Measurements from ENCODE around the gene DDX20.
A peak's percentile ranks its signal among the peaks of the same experiment; 100 is the strongest.
"Not testable (repeated sequence)": the region's sequence is repeated elsewhere in the genome, so short reads cannot be mapped to it uniquely, and the experiment has no call there.

DDX20 gene

DNA sequence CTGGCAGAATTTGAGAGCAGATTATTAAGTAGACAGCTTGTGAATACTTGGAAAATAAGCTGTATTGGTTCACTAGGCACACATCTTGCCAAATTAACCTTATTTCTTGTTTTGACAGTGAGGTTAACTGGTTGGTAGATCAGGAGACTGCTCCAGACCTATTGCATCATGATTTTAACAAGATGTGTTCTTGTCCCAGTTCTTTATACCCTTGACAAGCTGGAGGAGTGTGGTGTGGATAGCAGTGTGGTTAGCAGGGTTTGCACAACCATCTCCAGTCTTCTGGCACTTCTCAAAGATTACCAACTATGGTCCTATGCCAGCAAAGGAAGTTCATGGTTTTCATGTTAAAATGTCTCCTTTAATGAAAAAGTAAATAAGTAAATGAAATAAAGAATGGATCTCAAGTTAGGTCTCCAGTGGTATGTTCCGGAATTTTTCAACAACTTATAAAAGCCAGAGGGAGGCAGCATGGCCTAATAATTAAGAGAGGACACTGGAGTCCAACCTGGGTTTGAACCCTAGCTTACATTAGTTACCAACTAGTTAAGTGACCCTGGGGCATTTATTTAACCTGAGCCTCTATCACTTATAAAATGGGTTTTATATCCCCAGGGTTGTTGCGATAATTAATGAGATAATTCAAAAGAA, 34.1 kb downstream of the DDX20 start:
- peak; percentile 51 for DNase-seq (ENCODE audit: low read depth)

DNA sequence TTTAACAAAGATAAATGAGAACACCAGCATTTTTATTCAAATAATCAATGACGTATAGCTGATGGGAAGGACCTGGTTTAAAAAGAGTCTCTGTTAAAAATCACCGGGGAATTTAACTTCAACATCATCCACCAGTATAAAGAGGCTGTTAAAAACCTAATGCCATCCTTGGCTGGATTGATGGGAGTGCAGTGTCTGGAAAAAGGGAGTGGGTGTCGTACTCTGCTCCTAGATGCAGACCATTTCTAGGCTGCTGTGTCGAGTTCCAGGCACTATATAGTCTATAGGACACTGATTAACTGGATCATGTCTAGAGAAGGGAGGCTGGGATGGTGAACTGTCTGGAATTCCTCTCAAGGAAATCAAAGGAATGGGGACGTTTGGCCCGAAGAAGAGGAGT, 36.1 kb downstream of the DDX20 start:
- DNase-seq (ENCODE audit: low read depth): no peak

DNA sequence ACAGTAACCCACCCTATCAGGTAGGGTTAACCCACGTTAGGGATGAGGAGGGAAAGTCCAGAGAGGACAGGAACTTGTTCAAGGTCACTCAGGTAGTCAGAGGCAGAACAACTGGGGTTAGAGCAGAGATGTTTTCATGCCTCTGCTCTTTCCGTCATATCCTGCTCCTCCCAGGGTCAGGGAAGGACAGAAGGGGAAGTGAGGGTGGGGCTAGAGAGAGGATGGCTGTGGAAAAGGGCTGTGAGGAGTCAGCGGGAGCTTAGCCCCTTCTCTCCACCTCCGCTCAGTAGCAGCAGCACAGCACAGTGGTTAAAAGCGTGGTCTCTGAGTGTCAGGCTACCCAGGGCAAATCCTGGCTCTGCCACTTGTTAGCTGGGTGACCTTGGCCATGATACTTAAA, 36.5 kb downstream of the DDX20 start:
- no peak for DNase-seq (ENCODE audit: low read depth)

DNA sequence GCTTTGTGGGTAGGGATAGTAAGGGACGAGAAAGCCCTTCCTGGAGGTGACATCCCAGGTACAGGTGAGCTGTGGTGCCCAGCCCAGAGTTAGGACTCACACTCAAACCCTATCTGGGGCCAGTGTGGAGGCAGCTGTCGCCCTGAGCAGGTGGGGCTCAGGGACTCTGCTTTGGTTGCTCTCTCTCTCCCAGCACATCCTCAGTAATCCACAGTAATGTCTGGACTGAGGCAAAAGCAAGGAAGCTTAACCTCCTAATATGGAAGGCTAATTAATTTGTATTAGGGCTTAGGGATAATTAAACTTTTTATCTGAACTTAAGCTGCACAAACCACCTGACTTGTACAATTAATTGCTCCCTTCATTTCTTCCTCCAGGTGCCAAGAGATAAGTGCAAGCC, 38.2 kb downstream of the DDX20 start:
- DNase-seq (ENCODE audit: low read depth): no peak

DNA sequence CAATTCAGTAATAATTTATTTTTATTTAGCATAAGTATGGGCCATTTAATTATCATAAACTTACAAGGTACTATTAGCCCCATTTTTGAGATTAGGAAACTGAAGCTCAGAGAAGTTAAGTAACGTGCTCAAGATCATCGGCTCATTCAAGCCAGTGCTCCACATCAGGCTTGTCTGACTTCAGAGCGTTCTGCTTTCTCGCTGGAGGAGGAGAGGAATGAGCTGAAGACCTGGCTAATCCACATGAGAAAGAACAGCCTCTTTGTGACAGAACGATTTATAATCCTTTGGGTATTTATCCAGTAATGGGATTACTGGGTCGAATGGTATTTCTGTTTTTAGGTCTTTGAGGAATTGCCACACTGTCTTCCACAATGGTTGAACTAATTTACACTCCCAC, 39.7 kb downstream of the DDX20 start:
- DNase-seq (ENCODE audit: low read depth): no peak

DNA sequence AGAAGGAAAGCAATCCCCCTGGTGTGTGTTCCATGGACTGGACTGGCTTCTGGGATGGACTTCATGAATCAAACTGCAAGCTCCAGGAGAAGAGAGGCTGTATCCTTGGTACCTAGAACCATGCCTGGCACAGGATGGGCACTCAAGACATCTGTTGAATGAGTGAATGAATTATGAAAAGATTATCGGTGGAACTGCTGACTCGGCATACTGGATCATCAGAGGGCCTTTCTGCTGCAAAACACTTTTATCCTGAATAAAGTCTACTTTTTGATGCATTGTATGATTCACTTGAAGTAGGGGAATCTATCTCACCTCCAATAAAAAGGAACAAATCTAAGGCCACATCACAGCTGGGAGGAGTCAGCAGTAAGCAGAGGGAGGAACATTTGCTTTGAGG, 42.9 kb downstream of the DDX20 start:
- DNase-seq (ENCODE audit: low read depth): no peak

DNA sequence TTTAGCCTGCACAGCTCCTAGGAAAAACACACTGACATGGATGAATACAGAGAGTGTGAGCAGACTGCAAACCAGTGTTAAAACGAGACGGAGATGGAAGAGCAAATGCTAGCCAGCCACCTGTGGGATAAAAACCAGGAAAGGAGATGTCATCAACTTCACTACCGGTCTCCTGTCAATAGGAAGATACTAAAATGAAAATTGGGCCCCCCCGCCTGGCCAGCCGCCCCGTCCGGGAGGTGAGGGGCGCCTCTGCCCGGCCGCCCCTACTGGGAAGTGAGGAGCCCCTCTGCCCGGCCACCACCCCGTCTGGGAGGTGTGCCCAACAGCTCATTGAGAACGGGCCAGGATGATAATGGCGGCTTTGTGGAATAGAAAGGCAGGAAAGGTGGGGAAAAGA, 44.0 kb downstream of the DDX20 start:
- DNase-seq (ENCODE audit: low read depth): not testable (repeated sequence)

DNA sequence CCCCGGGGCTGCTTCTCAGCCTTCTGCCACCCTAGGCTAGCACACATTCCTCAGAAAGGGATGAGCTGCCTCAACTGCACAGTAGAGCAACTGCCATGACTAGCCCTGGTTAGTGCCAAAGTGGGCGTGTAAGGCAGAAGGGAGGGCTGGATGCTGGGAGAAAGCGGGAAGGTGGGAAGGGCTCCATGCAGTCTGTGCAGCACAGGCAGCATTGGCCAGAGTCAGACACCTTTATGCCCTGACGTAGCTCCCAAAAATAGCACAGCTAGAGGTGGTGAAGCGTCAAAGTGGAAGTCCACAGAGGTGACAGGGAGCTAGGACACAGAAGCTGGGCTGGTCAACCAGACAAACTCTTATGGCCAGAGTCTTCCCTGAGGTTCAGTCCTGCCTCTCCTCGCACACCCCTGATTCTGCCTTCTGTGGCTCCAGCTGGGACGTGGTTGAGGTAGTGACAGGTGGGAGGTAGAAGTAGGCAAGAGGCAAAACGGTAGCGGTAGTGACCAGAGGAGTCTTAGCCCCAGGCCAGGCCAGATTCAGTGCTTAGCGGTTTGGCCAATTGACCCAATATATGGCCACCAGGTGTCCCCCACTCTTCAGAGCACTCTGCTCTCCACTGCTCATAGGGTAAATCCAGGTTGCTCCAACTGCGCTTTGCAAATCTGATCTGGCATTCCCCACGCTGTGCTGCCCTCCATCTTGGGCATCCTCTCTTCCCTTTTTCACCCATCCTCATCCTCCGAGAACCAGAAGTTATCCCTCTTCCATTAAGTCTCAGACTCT, 45.6 kb downstream of the DDX20 start:
- DNase-seq (ENCODE audit: low read depth): no peak

DNA sequence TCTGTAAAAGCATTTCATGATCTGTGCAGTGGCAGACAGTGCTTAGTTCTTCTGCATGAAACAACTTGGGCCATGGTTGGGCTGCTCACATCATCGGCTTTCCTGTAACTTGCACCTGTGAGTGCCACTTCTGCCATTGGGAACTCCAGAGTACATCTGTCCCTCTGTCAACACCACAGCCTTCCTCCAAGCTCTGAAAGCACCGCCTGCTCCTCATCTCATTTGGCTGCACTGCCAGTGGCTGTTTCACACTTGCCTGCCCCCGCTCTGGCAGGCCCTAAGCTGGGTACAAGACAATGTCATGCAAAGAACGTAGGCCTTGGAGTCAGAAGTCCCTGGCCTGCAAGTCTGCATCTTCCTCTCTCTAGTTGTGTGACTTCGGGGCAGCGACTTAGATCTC, 46.4 kb downstream of the DDX20 start:
- no peak for DNase-seq (ENCODE audit: low read depth)

DNA sequence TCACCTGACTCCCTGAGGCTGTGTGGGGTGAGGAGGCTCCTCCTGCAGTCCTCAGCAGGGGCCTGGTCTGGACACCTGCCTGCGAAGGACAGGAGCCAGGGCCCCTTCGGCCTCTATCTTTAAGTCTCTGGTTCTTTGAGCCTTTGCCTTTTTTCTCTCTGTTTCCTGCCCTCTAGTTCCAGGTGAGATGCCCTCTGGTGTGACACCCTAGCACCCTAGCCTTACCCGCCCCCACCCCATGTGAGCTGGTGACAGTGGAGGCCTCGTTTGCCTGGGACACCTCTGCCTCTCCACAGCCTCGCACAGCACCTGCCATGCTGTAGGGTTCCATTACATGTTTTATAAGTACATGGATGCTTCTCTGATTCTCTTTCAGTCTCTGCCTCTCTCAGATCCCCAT, 47.3 kb downstream of the DDX20 start:
- no peak for DNase-seq (ENCODE audit: low read depth)

DNA sequence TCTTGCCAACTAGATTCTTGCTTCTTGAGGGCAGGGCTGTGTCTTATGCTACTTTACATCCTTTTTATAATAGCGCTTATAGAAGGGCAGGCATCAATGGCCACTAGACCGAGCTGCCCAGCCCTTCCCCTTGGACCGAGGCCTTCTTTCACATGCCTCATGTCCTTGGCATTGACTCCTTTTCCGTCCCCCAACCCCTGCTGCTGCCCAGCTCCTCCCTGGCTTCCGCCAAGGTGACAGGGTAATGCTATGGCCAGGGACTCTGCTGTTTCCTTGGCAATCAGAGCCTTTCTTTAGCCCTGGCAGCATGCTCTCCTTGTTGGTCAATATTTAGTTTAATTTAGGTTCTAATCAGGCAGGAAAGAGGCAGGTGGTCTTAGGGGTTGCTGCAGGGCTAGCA, 48.2 kb downstream of the DDX20 start:
- no peak for DNase-seq (ENCODE audit: low read depth)

DNA sequence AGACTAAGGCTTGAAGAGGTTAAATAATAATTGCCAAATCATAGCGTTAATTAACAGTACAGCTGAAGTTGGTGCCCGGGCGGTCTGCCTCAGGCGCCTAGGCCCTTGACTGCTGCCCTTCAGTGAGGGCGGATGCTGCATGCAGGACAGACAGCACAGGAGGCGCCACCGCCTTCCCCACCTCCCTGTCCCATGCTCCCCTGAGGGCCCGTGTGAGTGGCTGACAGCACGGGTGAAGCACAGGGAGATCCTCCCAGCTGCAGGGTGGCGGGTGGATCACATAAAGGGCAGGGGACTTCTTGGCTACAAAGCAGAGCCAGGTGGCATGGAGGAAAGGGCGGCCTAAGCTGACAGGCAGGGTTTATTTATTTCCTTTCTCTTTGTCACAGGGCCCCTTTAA, 49.1 kb downstream of the DDX20 start:
- DNase-seq (ENCODE audit: low read depth): no peak

DNA sequence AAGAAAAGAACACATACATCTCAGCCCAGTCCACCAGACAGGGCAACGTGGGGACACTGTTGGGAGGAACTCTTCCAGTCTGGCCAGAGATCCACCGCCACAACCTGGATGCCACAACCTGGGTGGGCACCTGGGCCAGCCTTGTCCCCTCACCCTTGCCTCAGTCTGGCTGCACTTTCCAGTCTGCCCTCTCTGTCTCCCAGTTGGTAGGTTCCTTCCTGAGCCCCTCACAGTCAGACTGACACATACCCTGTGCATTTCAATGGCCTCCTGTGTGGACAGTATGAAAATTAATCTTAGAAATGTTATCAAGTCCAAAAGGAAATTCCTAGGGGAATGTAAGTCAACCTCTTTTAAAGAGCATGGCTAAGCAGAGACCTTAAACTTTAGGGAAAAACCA, 49.5 kb downstream of the DDX20 start:
- no peak for DNase-seq (ENCODE audit: low read depth)

DNA sequence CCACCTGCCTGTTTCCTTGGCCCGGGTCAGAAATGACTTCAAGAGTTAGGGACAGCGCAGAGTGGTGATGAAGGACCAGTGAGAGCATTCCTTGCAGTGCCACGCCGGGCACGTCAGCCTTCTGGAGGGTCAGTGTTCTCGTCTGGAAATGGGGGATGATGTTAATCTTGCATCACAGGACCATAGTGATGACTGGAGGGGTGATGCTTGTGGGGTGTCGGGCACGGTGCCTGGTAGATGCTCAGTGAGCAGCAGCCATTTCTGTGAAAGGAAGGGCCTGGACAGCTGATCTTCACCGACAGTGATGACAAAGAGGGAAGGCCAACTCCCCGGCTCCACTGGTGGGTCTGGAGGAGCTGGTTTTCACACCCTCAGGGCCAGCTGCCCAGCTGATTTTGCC, 56.2 kb downstream of the DDX20 start:
- DNase-seq (ENCODE audit: low read depth): no peak

DNA sequence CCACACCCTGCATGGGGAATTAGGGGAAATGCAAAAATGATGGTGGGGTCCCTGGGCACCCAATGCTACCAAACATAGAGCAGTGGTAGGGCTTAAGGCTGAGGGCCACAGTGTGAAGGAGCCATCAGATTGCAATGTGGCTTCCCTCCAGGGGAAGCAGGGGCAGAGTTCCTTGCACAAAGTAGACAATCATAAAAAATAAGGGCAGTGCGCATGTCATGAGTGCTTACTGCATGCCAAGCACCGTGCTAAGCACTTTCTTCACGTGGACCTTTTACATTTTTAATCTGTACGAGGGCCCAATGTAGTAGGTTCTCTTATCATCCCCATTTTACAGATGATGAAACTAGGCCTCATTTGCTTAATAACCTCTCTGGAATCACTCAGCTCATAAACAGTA, 56.6 kb downstream of the DDX20 start:
- no peak for DNase-seq (ENCODE audit: low read depth)

DNA sequence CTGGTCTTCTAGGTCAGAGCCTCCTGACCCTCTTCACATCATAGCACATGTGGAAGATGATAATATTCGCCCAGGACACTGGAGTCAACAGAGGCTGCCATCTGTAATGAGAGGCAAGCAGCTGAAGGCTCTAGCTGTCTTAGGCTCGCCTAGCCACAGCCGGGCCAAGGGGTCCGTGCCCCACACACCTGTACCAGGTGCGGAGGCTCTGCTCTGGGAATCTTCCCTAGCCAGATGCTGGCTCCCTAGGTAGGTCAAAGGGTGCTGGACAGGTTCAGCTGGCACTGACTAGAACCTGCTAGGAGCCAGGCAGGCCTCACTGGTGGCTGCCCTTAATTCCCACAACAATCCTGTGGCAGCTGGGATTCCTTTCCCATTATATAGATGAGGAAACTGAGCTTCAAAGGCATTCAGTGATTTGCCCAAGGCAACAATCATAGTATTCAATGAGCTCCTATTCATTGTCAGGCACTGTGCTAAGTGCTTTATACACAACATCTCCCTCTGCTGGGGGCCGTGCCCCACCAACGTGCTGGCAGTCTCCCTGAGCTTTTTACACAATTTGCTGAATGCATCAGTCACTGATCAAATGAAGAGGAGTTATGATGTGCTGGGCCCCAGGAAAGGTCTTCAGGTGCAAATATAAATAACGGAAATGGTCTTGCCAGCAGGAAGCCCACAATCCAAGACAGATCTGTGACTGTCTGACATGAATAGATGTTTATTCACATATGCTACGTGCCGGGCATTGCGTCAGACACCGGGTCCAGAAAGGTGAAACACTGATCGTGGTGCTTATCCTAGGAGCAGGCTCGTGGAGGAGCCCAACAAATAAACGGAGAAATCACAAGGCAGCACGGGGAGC, 58.0 kb downstream of the DDX20 start:
- no peak for DNase-seq (ENCODE audit: low read depth)

DNA sequence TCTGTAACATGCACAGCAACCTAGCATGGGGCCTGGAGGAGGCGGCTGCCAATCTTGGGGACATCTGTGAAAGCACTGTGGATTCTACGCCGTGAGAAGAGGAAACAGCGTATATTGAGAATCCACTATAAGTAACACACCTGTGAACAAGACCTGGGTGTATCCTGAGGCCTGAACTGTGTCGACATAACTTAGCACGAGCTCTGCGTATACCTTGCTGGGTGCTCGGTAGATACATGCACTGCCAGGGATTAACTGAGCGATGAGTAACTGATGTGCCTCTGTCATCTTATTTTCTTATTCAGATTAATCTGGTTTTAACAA, 58.6 kb downstream of the DDX20 start:
- no peak for DNase-seq (ENCODE audit: low read depth)

DNA sequence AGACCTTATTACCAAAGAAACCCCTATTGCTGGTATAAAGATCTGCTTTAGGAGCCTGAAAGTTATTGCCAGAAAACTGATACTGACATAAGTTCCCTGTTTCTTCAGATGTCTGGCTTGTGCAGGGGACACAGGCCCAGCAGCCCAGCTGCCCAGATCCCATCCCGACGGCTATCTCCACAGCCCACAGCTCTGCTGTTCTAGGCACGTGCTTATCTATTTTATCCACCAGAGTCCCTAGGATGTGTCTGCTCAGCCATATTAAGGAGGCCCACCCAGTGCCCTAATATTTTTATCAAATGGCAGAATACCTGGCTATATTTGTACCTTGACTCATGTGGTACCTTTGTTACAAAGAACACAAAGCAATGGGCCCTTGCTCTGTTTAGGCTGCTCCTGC, 58.9 kb downstream of the DDX20 start:
- DNase-seq (ENCODE audit: low read depth): no peak
